Fibroblast of skin of right quadriceps (primary cell): ENCODE results near the gene SLIT1.
A peak's percentile ranks its signal among the peaks of the same experiment; 100 is the strongest.

Source experiments
- DNase-seq: peaks from one replicate; pipeline ENCODE4 v3.0.0-alpha.2; 2013

SLIT1 gene

GRCh38 chr10:97185326-97186058, at the start of gene SLIT1:
Gene SLIT1 (minus strand): TSS chr10:97185959. CDS start chr10:97185674, 285 bp downstream.
- DNase-seq = no peak

- no peak for DNase-seq
These were observed 49.6 kb upstream of the SLIT1 start for GRCh38 chr10:97235353-97235752.

GRCh38 chr10:97234400-97234799, 48.6 kb upstream of the SLIT1 start:
- DNase-seq = peak; percentile 43

- peak; percentile 50 for DNase-seq
These were observed 44.4 kb upstream of the SLIT1 start for GRCh38 chr10:97230146-97230545.

GRCh38 chr10:97229322-97230015, 43.7 kb upstream of the SLIT1 start:
- DNase-seq = no peak

GRCh38 chr10:97228775-97229157, 43.0 kb upstream of the SLIT1 start:
- DNase-seq = no peak

- no peak for DNase-seq
These were observed 42.5 kb upstream of the SLIT1 start for GRCh38 chr10:97228130-97228774.

GRCh38 chr10:97226398-97226797, 40.6 kb upstream of the SLIT1 start:
- no peak for DNase-seq

GRCh38 chr10:97224483-97225435, 39.0 kb upstream of the SLIT1 start:
- DNase-seq = no peak

GRCh38 chr10:97222326-97222961, 36.7 kb upstream of the SLIT1 start:
- no peak for DNase-seq

GRCh38 chr10:97220355-97220754, 34.6 kb upstream of the SLIT1 start:
- DNase-seq = no peak

- DNase-seq = peak; percentile 37
These were observed 31.5 kb upstream of the SLIT1 start for GRCh38 chr10:97217299-97217698.

GRCh38 chr10:97215619-97216260, 30.0 kb upstream of the SLIT1 start:
- DNase-seq = no peak

GRCh38 chr10:97213431-97213830, 27.7 kb upstream of the SLIT1 start:
- DNase-seq = no peak

- no peak for DNase-seq
These were observed 25.5 kb upstream of the SLIT1 start for GRCh38 chr10:97211229-97211628.

- DNase-seq = peak; percentile 57
These were observed 24.8 kb upstream of the SLIT1 start for GRCh38 chr10:97210543-97210960.

- no peak for DNase-seq
These were observed 22.1 kb upstream of the SLIT1 start for GRCh38 chr10:97207756-97208346.

- DNase-seq = no peak
These were observed 21.4 kb upstream of the SLIT1 start for GRCh38 chr10:97207131-97207530.

GRCh38 chr10:97204826-97205679, 19.3 kb upstream of the SLIT1 start:
- no peak for DNase-seq

- no peak for DNase-seq
These were observed 17.5 kb upstream of the SLIT1 start for GRCh38 chr10:97203220-97203619.
